Stimulated activated naive B cell treated with anti-CD40 and anti-IgM and Interleukin-4, amounts not matched to agents 10 μg/mL and 1 μg/mL and 100 μg/mL, for 72 hours (primary cell): Measurements from ENCODE around the gene CD209.
"Not testable (repeated sequence)": the region's sequence is repeated elsewhere in the genome, so short reads cannot be mapped to it uniquely, and the experiment has no call there.

Experiments
- ATAC-seq, 2 donors: fragments of 150-1000 bp; cut with Tn5 transposase; replicated peaks; 2 replicates each; pipeline ENCODE4 v1.10.0; 2021; ENCODE audit warnings: moderate library complexity in 1 of 2
- DNase-seq: peaks from one replicate; pipeline ENCODE4 v3.0.0; 2021
- H3K27ac Mint-ChIP-seq: one replicate; pipeline ENCODE4 v1.8.0; 2022; ENCODE audit warnings: mild to moderate bottlenecking, mixed read lengths
- H3K27me3 Mint-ChIP-seq, 2 donors: one replicate each; pipeline ENCODE4 v1.8.0; 2022; ENCODE audit warnings: mixed read lengths in 2 of 2
- H3K36me3 Mint-ChIP-seq, 2 donors: one replicate each; pipeline ENCODE4 v1.8.0; 2022; ENCODE audit warnings: mixed read lengths in 2 of 2, mild to moderate bottlenecking in 1 of 2
- H3K4me1 Mint-ChIP-seq, 2 donors: one replicate each; pipeline ENCODE4 v1.8.0; 2022; ENCODE audit warnings: mixed read lengths in 2 of 2, mild to moderate bottlenecking in 1 of 2
- H3K4me3 Mint-ChIP-seq, 2 donors: one replicate each; pipeline ENCODE4 v1.8.0; 2022; ENCODE audit warnings: mild to moderate bottlenecking in 2 of 2, mixed read lengths in 2 of 2, moderate library complexity in 1 of 2
- H3K9me3 Mint-ChIP-seq, 2 donors: one replicate each; pipeline ENCODE4 v1.8.0; 2022; ENCODE audit warnings: mixed read lengths in 2 of 2, mild to moderate bottlenecking in 1 of 2

The CD209 gene

GRCh38 chr19:7759156-7759555, 11.8 kb upstream of the CD209 start:
- DNase-seq (no peak), ATAC-seq (no peak)
- Mint-ChIP-seq H3K27ac (no peak overlapping the region), H3K27me3 (peaks cover 6 to 9% of the 10 kb centered on the region in 2 donors), H3K36me3 (peaks cover 25 to 42% of the 10 kb centered on the region in 2 donors), H3K4me1 (peaks cover 19 to 30% of the 10 kb centered on the region in 2 donors), H3K9me3 (peaks cover 30 to 31% of the 10 kb centered on the region in 2 donors), H3K4me3 (no peak overlapping the region)

- Mint-ChIP-seq H3K4me3 (no peak overlapping the region), H3K36me3 (peaks cover 33 to 43% of the 10 kb centered on the region in 2 donors), H3K27ac (no peak overlapping the region), H3K4me1 (peaks cover 13 to 23% of the 10 kb centered on the region in 2 donors), H3K9me3 (peaks cover 34 to 35% of the 10 kb centered on the region in 2 donors), H3K27me3 (no peaks in the 10 kb centered on the region)
- DNase-seq (no peak), ATAC-seq (no peak)
Measured at GRCh38 chr19:7757358-7757757, 10.0 kb upstream of the CD209 start.

GRCh38 chr19:7756258-7756657, 8.9 kb upstream of the CD209 start:
- DNase-seq, result no peak
- Mint-ChIP-seq H3K4me1 (peaks cover 15 to 32% of the 10 kb centered on the region in 2 donors), H3K27ac (no peak overlapping the region), H3K9me3 (peaks cover 37% of the 10 kb centered on the region in 2 donors), H3K27me3 (no peaks in the 10 kb centered on the region), H3K4me3 (no peak overlapping the region), H3K36me3 (peaks cover 40 to 50% of the 10 kb centered on the region in 2 donors)
- no peak for ATAC-seq

GRCh38 chr19:7751157-7751783, 3.9 kb upstream of the CD209 start:
- H3K4me3 Mint-ChIP-seq, result peak overlapping the region; percentile 57 to 65
- H3K4me1 Mint-ChIP-seq, result peaks cover 39 to 64% of the 10 kb centered on the region in 2 donors
- ATAC-seq (peak; percentile 98 to 99), DNase-seq (peak; percentile 81)
- H3K27ac Mint-ChIP-seq, result peak overlapping the region; percentile 96
- peaks cover 27 to 43% of the 10 kb centered on the region in 2 donors for H3K9me3 Mint-ChIP-seq
- H3K36me3 Mint-ChIP-seq, result peaks cover 32 to 41% of the 10 kb centered on the region in 2 donors
- H3K27me3 Mint-ChIP-seq, result peaks cover 0 to 8% of the 10 kb centered on the region in 2 donors

GRCh38 chr19:7748756-7749155, 1.4 kb upstream of the CD209 start:
- H3K9me3 Mint-ChIP-seq, result peaks cover 11 to 23% of the 10 kb centered on the region in 2 donors
- DNase-seq (no peak), ATAC-seq (no peak)

GRCh38 chr19:7748171-7748570, 837 bp upstream of the CD209 start:
- H3K36me3 Mint-ChIP-seq, result peaks cover 15 to 20% of the 10 kb centered on the region in 2 donors
- peaks cover 0 to 8% of the 10 kb centered on the region in 2 donors for H3K27me3 Mint-ChIP-seq
- H3K27ac Mint-ChIP-seq, result no peak overlapping the region
- peaks cover 10 to 20% of the 10 kb centered on the region in 2 donors for H3K9me3 Mint-ChIP-seq
- H3K4me3 Mint-ChIP-seq, result peak overlapping the region in 1 of 2 donors; percentile 60
- DNase-seq (no peak), ATAC-seq (no peak)
- peaks cover 53 to 73% of the 10 kb centered on the region in 2 donors for H3K4me1 Mint-ChIP-seq

More at GRCh38 chr19:7748756-7749155, 1.4 kb upstream of the CD209 start:
- H3K36me3 Mint-ChIP-seq, result peaks cover 20 to 24% of the 10 kb centered on the region in 2 donors
- H3K27ac Mint-ChIP-seq, result peak overlapping the region; percentile 83
- H3K4me1 Mint-ChIP-seq, result peaks cover 52 to 73% of the 10 kb centered on the region in 2 donors
- H3K27me3 Mint-ChIP-seq, result peaks cover 0 to 8% of the 10 kb centered on the region in 2 donors
- H3K4me3 Mint-ChIP-seq, result no peak overlapping the region

GRCh38 chr19:7746306-7746705, 1.0 kb downstream of the CD209 start:
- not testable (repeated sequence) for H3K4me3 Mint-ChIP-seq, H3K27ac Mint-ChIP-seq, H3K27me3 Mint-ChIP-seq, DNase-seq, ATAC-seq
- Mint-ChIP-seq H3K36me3 (peaks cover 8 to 12% of the 10 kb centered on the region in 2 donors), H3K9me3 (peaks cover 8 to 17% of the 10 kb centered on the region in 2 donors), H3K4me1 (peaks cover 60 to 75% of the 10 kb centered on the region in 2 donors)

- peaks cover 5 to 7% of the 10 kb centered on the region in 2 donors for H3K9me3 Mint-ChIP-seq
- peaks cover 6% of the 10 kb centered on the region in 2 donors for H3K36me3 Mint-ChIP-seq
- DNase-seq, result no peak
- no peak overlapping the region for H3K4me3 Mint-ChIP-seq
- H3K27ac Mint-ChIP-seq, result no peak overlapping the region
- H3K4me1 Mint-ChIP-seq, result peaks cover 56 to 73% of the 10 kb centered on the region in 2 donors
- peak in 1 of 2 donors; percentile 20 for ATAC-seq
- peaks cover 9 to 16% of the 10 kb centered on the region in 2 donors for H3K27me3 Mint-ChIP-seq
Measured at GRCh38 chr19:7744871-7745650, 2.3 kb downstream of the CD209 start.

GRCh38 chr19:7744199-7744786, 3.0 kb downstream of the CD209 start:
- peak overlapping the region; percentile 30 to 51 for H3K4me3 Mint-ChIP-seq
- H3K27me3 Mint-ChIP-seq, result peaks cover 9 to 16% of the 10 kb centered on the region in 2 donors
- H3K4me1 Mint-ChIP-seq, result peaks cover 62 to 80% of the 10 kb centered on the region in 2 donors
- peaks cover 5 to 7% of the 10 kb centered on the region in 2 donors for H3K9me3 Mint-ChIP-seq
- ATAC-seq (peak in 1 of 2 donors; percentile 18), DNase-seq (no peak)
- peaks cover 5 to 6% of the 10 kb centered on the region in 2 donors for H3K36me3 Mint-ChIP-seq
- peak overlapping the region; percentile 52 for H3K27ac Mint-ChIP-seq

GRCh38 chr19:7743425-7743841, 3.9 kb downstream of the CD209 start:
- Mint-ChIP-seq H3K9me3 (peaks cover 5 to 7% of the 10 kb centered on the region in 2 donors), H3K4me3 (peak overlapping the region in 1 of 2 donors; percentile 4), H3K27ac (peak overlapping the region; percentile 57), H3K36me3 (peaks cover 5 to 6% of the 10 kb centered on the region in 2 donors), H3K27me3 (peaks cover 9 to 16% of the 10 kb centered on the region in 2 donors), H3K4me1 (peaks cover 65 to 88% of the 10 kb centered on the region in 2 donors)
- peak; percentile 94 to 95 for ATAC-seq
- DNase-seq, result peak; percentile 81

- ATAC-seq, result no peak
Measured at GRCh38 chr19:7742991-7743390, 4.3 kb downstream of the CD209 start.

GRCh38 chr19:7742575-7742974, 4.8 kb downstream of the CD209 start:
- Mint-ChIP-seq H3K36me3 (peaks cover 0 to 2% of the 10 kb centered on the region in 2 donors), H3K4me3 (no peak overlapping the region), H3K4me1 (peaks cover 63 to 86% of the 10 kb centered on the region in 2 donors), H3K27ac (peak overlapping the region; percentile 38), H3K9me3 (peaks cover 0 to 2% of the 10 kb centered on the region in 2 donors), H3K27me3 (peaks cover 9 to 16% of the 10 kb centered on the region in 2 donors)
- DNase-seq, result no peak
- ATAC-seq, result no peak

More at GRCh38 chr19:7742991-7743390, 4.3 kb downstream of the CD209 start:
- Mint-ChIP-seq H3K4me1 (peaks cover 63 to 86% of the 10 kb centered on the region in 2 donors), H3K36me3 (peaks cover 2 to 3% of the 10 kb centered on the region in 2 donors), H3K4me3 (peak overlapping the region in 1 of 2 donors; percentile 4), H3K9me3 (peaks cover 2 to 3% of the 10 kb centered on the region in 2 donors), H3K27ac (peak overlapping the region; percentile 57), H3K27me3 (peaks cover 9 to 16% of the 10 kb centered on the region in 2 donors)
- no peak for DNase-seq

GRCh38 chr19:7740682-7741054, 6.7 kb downstream of the CD209 start:
- Mint-ChIP-seq H3K4me1 (peaks cover 48 to 69% of the 10 kb centered on the region in 2 donors), H3K9me3 (peaks cover 0 to 2% of the 10 kb centered on the region in 2 donors), H3K27ac (no peak overlapping the region), H3K36me3 (peaks cover 0 to 2% of the 10 kb centered on the region in 2 donors), H3K4me3 (no peak overlapping the region), H3K27me3 (peaks cover 9% of the 10 kb centered on the region in 2 donors)
- no peak for DNase-seq
- no peak for ATAC-seq
